ENCODE results near the gene CTSK. TPM values are rescaled to one million over a fixed set of nuclear protein-coding genes. Genes with fewer than 3 reads are reported as not detected.
"Not testable (repeated sequence)": the region's sequence is repeated elsewhere in the genome, so short reads cannot be mapped to it uniquely, and the experiment has no call there.

The CTSK gene
- 4.1 and 16.7 TPM in 2 replicates for total RNA-seq (ENCODE audit: low replicate concordance)
- long read RNA-seq, partial matches to known transcripts = 0 of 1 reads
- long read RNA-seq, other reads (novel, unspliced or antisense) = 0 of 1 reads

GRCh38 chr1:150808121-150808520 is at the start of gene CTSK:
Gene CTSK, minus strand, starts transcription at chr1:150808260. Its CDS starts 1,455 bp downstream, at chr1:150806805.
- H3K36me3 Mint-ChIP-seq = no peaks in the 10 kb centered on the region
- peak within 1 kb of the TSS; percentile 80 for H3K4me3 Mint-ChIP-seq
- TF ChIP-seq, protein P1, sequence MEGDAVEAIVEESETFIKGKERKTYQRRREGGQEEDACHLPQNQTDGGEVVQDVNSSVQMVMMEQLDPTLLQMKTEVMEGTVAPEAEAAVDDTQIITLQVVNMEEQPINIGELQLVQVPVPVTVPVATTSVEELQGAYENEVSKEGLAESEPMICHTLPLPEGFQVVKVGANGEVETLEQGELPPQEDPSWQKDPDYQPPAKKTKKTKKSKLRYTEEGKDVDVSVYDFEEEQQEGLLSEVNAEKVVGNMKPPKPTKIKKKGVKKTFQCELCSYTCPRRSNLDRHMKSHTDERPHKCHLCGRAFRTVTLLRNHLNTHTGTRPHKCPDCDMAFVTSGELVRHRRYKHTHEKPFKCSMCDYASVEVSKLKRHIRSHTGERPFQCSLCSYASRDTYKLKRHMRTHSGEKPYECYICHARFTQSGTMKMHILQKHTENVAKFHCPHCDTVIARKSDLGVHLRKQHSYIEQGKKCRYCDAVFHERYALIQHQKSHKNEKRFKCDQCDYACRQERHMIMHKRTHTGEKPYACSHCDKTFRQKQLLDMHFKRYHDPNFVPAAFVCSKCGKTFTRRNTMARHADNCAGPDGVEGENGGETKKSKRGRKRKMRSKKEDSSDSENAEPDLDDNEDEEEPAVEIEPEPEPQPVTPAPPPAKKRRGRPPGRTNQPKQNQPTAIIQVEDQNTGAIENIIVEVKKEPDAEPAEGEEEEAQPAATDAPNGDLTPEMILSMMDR (conservative IDR thresholded peaks at IDR 0.05) = no peak
- peaks cover 26% of the 10 kb centered on the region for H3K4me1 Mint-ChIP-seq (ENCODE audit: unreplicated experiment)
- peak within 1 kb of the TSS; percentile 66 for H3K27ac Mint-ChIP-seq
- no peak for DNase-seq (ENCODE audit: extremely low spot score, unreplicated experiment)
- H3K9me3 Mint-ChIP-seq = no peaks in the 10 kb centered on the region
- no peaks in the 10 kb centered on the region for H3K27me3 Mint-ChIP-seq

GRCh38 chr1:150852734-150853133 is 44.7 kb upstream of the CTSK start:
- not testable (repeated sequence) for H3K4me1 Mint-ChIP-seq (ENCODE audit: unreplicated experiment)

GRCh38 chr1:150850801-150851362 is 42.8 kb upstream of the CTSK start:
- H3K9me3 Mint-ChIP-seq; H3K27ac Mint-ChIP-seq; H3K4me1 Mint-ChIP-seq (ENCODE audit: unreplicated experiment); H3K27me3 Mint-ChIP-seq; DNase-seq (ENCODE audit: extremely low spot score, unreplicated experiment); H3K4me3 Mint-ChIP-seq: not testable (repeated sequence)
- H3K36me3 Mint-ChIP-seq = peaks cover 32% of the 10 kb centered on the region

More at GRCh38 chr1:150852734-150853133, 44.7 kb upstream of the CTSK start:
- H3K36me3 Mint-ChIP-seq = peaks cover 22% of the 10 kb centered on the region
- not testable (repeated sequence) for H3K27ac Mint-ChIP-seq; DNase-seq (ENCODE audit: extremely low spot score, unreplicated experiment); H3K27me3 Mint-ChIP-seq; H3K4me3 Mint-ChIP-seq; H3K9me3 Mint-ChIP-seq

DNA sequence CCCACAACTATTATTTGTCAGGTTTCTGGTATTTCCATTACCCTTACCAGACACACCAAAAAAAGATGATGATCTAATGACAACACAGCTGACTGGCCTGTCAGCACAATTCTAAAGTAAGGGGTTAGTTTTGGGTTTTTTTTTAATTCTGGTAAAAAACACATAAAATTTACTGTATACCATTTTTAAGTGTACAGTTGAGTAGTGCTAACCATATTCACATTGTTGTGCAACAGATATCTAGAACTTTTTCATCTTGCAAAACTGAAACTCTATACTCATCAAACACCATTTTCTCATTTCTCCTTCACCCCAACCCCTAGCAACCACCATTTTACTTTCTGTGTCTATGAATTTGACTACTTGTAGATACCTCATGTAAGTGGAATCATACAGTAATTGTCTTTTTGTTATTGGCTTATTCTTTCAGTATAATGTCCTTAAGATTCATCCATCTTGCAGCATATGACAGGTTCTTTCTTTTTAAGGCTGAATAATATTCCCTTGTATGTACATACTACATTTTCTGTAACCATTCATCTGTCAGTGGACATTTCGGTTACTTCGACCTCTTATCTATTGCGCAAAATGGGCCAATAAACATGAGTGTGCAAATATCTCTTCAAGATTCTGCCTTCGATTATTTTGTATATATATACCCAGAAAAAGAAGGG is 38.5 kb upstream of the CTSK start:
- Mint-ChIP-seq H3K27me3 (no peaks in the 10 kb centered on the region), H3K4me1 (ENCODE audit: unreplicated experiment) (no peaks in the 10 kb centered on the region), H3K36me3 (peaks cover 11% of the 10 kb centered on the region), H3K4me3 (no peak overlapping the region), H3K9me3 (no peaks in the 10 kb centered on the region), H3K27ac (no peak overlapping the region)
- DNase-seq (ENCODE audit: extremely low spot score, unreplicated experiment) = no peak
- TF ChIP-seq, protein P1 (conservative IDR thresholded peaks at IDR 0.05) = no peak

DNA sequence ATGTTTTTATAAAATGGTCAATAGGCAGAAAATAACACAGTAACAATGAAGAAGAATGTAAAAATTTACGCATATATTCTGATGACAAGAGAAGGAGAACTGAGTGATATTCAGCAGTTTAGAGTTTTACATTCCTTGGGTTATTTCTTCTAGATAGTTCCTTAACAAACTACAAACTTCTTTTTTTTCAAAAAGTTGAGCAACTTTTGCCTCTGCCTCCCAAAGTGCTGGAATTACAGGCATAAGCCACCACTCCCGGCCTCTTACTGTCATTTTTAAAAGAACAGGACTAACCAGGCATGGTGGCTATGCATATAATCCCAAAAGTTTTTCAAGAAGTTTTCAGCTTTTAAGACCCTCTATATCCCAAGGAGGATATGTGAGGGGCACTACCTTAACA is 35.4 kb upstream of the CTSK start:
- Mint-ChIP-seq H3K4me1 (ENCODE audit: unreplicated experiment) (no peaks in the 10 kb centered on the region), H3K9me3 (no peaks in the 10 kb centered on the region), H3K4me3 (no peak overlapping the region), H3K27ac (no peak overlapping the region), H3K36me3 (peaks cover 25% of the 10 kb centered on the region), H3K27me3 (no peaks in the 10 kb centered on the region)
- no peak for DNase-seq (ENCODE audit: extremely low spot score, unreplicated experiment)
- TF ChIP-seq, protein P1 (conservative IDR thresholded peaks at IDR 0.05) = no peak

- H3K4me3 Mint-ChIP-seq = no peak overlapping the region
These were observed 34.9 kb upstream of the CTSK start for GRCh38 chr1:150842964-150843363.

More at GRCh38 chr1:150842964-150843363, 34.9 kb upstream of the CTSK start:
- Mint-ChIP-seq H3K9me3 (no peaks in the 10 kb centered on the region), H3K4me1 (ENCODE audit: unreplicated experiment) (no peaks in the 10 kb centered on the region), H3K27ac (no peak overlapping the region), H3K36me3 (peaks cover 29% of the 10 kb centered on the region), H3K27me3 (no peaks in the 10 kb centered on the region)
- DNase-seq (ENCODE audit: extremely low spot score, unreplicated experiment) = no peak
- TF ChIP-seq, protein P1 (conservative IDR thresholded peaks at IDR 0.05) = no peak
